NCI-H345 (cell line): ENCODE data around the gene AUTS2.
A peak's percentile ranks its signal among the peaks of the same experiment; 100 is the strongest.

Source experiments
- DNase-seq: peaks from one replicate; lab custom pipeline; 2025; lab: John Stamatoyannopoulos, UW

The AUTS2 gene

DNA sequence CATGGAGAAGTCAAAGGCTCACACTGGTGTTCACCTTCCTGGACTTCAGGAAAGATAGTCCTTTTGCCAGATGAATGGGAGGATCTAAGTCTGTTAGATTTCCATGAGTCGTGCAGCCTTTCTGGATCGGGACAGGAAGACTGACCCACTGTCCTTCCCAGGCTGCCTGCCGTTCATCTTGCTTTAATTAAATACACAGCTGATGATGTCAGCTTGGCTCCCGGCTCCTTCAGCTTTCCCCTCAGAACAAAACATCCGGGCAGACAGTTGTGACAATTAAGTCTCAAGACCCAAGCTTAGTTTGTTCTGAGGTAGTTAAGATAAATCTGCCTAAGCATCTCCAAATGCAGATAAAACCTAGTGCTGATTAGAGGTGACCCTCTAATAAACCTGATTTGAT is 58.6 kb downstream of the AUTS2 start:
- no peak for DNase-seq

DNA sequence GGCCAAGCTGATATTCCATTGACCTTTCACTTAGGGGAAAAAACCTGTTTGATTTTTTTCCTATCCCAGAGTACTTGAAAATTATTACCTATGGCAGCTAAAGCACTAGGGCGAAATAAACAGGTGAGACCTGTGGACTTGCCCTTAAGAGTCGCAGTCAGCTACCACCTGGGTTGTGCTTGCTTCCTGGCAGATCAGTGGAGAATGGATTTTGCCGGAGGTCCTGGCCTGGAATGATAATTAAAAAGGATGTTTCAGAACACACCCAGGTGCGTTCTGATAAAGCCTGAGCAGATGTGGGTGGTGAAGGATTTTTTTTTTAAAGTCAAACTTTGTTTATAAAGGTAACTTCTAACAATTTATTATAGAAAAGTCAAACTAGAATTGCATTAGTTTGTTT is 59.1 kb downstream of the AUTS2 start:
- DNase-seq: no peak

GRCh38 chr7:69657985-69658384 is 59.7 kb downstream of the AUTS2 start:
- DNase-seq: no peak

- no peak for DNase-seq
Observed at GRCh38 chr7:69659983-69660382, 61.7 kb downstream of the AUTS2 start.

DNA sequence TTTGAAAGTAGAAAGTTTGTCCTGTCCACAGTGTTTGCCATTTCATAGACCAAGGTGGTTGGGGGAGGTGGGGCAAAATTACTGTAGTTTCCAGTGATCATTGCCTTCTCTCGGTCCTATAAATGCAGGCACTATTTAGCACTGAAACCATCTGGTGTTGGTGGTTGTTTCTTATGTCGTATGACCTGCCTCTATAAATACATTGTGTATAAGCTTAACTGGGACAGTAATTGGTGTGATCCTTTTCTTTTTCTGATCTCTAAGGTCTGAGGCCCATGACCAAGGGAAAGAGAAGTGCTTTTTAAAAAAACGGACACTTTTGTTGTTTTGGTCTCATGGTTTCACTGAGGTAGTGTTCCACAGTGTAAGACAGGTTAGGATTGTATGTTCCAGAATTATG is 63.1 kb downstream of the AUTS2 start:
- DNase-seq: no peak

- DNase-seq: no peak
Observed at GRCh38 chr7:69663911-69664832, 65.9 kb downstream of the AUTS2 start.

DNA sequence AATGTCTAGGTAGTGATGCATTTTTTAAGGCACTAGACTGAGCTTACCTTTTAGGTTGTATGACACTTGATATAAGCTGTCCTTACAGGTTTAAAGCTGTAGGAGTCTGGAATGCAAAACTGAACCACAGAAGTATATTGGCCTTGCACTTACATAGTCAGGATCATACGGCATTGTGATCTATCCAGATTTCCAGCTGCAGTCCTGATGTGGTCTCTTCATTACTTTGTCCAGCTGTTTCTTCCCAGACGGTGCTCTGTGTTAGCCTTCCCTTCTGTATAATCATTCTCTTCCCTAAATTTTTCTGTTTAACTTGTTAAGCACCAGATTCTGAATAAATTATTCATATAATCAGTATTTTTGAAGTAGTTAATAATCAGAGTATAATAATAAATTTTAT is 67.1 kb downstream of the AUTS2 start:
- DNase-seq: no peak

DNA sequence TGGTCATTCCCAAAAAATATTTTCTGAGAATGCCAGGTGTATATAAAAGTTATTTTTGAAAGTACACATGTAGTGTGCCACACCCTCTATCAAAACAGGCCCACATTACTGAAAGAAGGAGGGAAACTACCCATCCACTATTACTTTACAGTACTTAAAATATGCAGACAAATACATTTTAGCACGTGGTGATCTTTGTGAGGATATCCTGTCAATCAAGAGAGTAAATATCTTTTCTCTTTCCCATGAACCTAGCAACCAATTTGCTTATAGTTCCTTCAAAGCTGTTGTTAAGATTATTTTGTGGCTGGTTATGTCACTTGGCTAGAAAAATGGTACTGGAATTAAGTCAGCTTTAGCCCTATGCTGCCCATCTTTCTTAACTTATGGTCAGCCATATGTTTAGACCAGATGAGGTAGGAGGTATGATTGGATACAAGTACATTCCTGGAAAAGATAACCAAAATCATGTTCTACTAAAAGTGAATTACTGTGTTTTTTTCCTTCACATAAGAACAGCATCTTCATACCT is 70.1 kb downstream of the AUTS2 start:
- no peak for DNase-seq

DNA sequence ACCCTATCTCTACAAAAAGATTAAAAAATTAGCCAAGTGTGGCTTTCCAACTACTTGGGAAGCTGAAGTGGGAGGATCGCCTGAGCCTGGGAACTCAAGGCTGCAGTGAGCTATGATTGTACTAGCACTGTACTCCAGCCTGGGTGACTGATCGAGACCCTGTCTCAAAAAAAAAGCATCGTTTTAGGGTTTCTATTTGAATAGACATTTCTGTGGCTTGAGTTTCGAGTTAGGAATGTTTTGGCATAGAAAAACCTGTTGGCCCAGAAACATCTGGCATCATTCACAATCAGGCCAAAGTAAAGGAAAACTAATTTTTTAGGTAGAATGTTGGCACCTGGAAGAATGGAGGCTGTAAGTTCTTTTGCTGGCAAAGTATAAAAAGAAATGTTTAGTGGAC is 72.4 kb downstream of the AUTS2 start:
- DNase-seq: no peak

GRCh38 chr7:69673074-69673473 is 74.8 kb downstream of the AUTS2 start:
- no peak for DNase-seq

DNA sequence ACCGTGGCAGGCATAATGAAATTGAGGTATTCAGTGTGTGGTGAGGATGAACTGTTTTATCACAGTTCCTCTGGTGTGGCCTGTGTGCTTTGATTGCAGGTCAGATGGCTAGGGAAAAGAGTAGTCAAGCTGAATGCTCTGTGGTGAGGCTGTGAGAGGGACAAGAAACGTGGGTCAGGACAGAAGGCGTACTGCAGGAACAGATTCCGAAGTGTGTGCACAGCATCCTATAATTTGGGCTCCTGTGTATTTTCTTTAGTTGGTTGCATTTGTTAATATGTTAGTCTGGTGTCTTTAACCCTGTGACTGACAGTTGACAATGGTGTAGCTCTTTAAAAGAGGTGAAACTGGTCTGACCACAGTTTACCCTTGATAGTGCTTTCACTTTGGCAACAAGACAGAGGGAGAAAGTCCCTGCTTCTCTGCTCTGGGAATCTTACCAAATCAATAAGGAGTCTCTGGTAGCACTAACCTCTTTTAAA is 76.5 kb downstream of the AUTS2 start:
- DNase-seq: no peak

- DNase-seq: no peak
Observed at GRCh38 chr7:69676247-69676646, 78.0 kb downstream of the AUTS2 start.

- DNase-seq: no peak
Observed at GRCh38 chr7:69677054-69677852, 79.0 kb downstream of the AUTS2 start.

DNA sequence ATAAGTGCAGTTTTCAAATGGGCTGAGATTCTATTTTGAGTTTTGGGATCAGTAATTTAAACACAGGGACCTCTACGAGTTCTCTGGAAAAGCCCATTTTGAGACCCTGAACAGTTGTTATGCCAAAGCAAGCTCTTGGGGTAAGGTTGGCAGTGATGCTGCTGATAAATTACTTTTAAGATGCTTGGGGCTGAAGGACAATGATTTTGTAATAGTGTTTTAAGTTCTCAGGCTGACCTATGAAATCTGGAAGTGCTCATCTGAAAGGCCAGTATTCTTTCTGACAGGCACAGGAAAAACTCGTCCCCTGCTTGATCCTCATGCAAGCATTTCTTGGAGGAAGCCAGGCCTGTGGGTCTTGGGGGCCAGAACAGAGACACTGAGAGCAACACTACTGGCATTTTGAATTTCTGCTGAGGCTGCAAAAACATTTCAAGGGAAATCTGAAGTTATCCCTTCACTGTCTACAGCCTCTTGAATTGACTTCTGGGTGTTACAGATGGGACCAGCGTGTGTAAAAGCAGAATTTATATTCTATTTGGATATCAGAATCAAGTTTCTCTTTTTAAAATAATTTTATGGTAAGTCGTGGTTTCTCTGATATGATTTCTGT is 79.7 kb downstream of the AUTS2 start:
- no peak for DNase-seq

DNA sequence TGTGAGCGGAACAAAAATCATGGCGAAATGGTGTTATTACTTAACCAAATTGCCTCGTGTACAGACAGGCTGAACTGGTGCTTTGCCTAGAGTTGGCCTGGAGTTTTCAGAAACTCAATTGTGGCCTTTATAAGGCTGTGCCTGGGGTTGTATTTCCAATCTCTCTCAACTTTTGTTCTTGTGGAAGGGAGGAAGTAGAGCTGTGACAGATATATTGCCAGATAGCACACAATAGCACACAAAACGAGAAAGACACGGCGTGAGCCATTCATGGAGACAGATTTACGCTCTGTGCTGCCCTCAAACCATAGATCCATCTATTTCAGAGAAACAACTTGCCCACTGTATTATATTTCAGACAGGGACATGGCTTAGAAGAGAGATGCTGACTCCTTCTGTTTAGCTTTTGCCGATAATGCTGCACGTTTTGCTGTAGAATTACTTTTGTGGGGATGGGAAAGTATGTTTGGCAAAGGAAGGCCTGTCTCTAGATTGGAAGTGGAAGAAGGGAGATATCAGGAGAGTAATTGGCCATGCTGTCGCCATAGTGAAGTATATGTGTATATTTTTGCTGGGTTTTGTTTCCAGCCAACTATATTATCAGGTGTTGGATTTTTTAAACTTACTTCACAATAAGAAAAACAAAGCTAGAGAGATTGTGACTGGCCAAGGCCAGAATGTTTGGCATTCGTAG is 80.4 kb downstream of the AUTS2 start:
- no peak for DNase-seq

DNA sequence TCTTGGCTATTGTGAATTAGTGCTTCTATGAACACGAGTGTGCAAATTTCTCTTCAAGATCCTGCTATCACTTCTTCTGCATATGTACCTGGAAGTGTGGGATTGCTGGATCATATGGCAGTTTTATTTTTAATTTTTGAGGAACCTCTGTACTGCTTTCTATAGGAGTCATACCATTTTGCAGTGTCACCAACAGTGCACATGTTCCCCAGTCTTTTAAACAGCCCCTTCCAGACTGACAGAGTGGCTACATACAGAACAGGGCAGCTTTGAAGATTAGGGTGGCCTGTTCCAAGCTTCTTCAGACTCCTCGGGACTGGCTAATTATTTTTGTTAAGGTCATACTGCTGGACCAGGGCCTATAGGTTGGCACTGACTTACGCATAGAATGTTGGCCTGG is 82.9 kb downstream of the AUTS2 start:
- DNase-seq: no peak

DNA sequence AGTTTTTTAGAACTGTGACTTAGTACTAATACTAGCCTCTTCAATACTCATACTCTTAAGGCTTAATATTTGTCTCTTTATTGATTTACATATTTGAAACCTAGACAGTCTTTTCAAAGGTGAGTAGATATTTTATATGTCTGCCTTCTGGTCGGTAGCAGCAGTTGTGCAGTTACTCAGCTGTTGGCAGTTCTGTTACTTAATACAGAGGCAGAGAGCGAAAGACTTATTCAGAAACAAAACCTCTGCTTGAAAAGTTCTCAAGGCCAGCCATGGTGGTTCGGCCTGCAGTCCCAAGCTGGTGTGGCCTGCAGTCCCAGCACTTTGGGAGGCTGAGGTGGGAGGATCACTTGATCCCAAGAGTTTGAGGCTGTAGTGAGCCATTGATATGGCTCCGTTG is 84.2 kb downstream of the AUTS2 start:
- DNase-seq: no peak

DNA sequence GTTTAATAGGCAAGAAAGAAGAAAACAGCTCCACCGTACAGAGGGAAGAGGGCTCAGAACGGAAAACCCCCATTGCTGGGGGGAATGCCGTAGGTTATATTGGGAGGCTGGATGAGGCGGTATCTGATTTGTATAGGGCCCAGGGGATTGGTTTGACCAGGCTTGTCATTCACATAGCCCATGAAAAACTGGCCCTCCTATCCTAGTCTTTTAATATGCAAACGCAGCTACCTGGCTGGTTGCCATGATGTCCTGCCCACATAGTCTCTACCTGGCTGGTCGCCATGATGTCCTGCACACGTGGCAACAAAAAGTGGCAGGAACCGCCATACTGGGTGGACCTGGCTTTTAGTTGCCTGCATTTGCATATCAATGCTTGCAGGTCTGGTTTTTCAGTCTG is 84.7 kb downstream of the AUTS2 start:
- peak; percentile 60 for DNase-seq

DNA sequence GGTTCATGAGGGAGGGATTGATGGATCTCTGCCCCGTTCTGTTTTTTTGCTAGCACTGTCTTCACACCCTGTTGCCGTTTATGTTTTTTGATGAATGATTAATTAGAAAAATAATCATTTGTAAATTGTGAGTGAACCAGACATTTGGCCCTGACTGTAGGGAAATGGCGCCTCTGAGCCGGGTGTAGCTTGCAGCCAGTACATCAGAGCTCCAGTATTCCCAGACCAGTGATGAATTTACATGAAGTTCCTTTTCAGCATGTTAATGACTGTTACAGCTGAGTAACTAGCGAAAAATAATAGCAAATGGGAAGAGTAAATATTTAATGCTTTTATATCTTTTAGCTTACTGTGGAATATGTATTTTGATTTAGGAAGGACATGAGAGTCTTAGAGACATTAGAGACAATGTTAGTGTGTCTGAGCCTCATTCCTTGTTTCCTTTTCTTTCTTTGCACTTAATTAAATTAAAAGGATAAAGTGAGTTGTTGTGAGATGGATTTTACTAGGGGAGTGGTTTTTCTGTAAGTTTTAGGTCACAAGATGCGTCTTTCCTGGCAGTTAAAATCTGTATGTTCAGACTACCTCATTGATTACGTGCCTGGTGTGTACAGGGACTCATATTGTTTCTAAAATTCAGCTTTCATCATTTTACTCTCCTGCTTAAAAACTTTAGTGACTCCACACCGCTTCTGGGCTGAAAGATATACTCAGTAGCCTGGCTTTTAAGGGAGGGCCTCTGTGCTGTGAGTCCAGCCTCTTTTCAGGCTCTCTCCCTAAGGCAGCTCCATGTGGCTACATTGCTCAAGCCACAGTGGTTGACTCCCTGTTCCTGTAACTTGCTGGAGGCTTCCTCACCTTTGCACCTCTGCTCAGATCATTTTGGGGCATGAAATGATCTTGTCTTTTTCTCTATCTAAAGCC is 86.4 kb downstream of the AUTS2 start:
- no peak for DNase-seq

DNA sequence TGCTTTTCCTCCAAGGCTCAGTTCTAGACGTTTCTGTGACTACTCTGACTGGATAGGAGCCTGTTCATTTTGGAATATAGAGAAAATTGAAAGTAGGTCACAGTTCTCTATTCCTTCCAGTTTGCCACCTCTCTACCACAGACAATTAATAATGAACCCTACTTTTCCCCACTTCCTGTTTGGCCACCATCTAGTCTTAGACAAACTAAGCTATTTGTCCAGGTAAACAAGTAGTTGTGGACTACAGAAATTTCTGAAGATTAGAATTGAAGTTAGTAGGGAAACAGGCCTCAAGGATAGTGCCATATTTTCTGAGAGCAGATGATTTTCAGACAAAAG is 87.0 kb downstream of the AUTS2 start:
- DNase-seq: no peak

DNA sequence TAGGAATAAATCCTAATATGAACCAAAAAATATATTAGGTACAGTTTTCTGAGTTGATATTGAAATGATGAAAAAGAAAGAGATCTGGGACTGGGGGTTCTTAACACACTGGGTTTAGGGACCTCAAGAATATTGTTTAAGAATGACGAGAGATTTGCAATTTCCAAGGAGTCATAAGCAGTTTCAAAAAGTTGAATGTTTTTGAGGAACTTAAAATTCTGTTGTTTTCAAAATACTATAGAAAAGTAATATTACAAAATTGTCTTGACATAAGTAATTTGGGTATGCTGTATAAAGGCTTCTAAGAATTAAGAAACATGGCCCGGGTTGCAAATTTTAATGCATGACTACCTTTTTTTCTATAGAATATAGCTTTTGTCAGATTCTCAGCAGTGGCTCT is 88.1 kb downstream of the AUTS2 start:
- no peak for DNase-seq
